Measurements from ENCODE around the gene DNAJB1.
"Not testable (repeated sequence)": the region's sequence is repeated elsewhere in the genome, so short reads cannot be mapped to it uniquely, and the experiment has no call there.

Gene DNAJB1

GRCh38 chr19:14553042-14553938, 35.1 kb upstream of the DNAJB1 start:
- DNase-seq: no peak

- DNase-seq: not testable (repeated sequence)
Observed at GRCh38 chr19:14552006-14552360, 33.8 kb upstream of the DNAJB1 start.

DNA sequence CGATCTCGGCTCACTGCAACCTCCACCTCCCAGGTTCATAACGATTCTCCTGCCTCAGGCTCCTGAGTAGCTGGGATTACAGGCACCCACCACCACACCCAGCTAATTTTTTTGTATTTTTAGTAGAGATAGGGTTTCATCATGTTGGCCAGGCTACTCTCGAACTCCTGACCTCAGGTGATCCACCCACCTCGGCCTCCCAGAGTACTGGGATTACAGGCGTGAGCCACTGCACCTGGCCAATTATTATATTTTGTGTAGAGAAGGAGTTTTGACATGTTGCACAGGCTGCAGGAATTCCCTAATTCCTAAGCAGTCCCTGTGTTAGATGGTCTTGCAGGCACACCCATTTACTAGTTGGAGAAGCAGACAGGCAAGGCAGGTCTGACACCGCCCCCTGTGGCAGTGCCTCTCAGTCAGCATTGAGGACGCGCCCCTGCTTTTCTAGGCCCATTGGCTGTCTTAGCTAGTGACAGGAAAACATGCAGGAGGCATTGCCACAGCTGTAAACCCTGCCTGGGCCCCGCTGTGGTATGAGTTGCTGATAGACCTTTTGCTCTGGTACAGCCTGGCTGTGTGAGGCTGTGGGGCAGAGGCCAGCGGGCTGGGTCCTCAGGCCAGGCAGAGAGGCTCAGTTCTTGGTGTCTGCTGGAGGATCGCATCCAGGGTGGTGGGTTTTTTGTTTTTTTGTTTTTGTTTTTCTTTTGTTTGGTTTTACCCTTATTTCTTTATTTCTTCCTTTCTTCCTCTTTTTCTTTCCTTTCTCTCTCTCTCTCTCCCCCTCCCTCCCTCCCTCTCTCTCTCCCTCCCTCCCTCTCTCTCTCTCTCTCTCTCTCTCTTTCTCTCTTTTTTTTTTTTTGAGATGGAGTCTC, 33.2 kb upstream of the DNAJB1 start:
- DNase-seq: peak in 25 of 56 donors; percentile 8 to 58 (median 25)

DNA sequence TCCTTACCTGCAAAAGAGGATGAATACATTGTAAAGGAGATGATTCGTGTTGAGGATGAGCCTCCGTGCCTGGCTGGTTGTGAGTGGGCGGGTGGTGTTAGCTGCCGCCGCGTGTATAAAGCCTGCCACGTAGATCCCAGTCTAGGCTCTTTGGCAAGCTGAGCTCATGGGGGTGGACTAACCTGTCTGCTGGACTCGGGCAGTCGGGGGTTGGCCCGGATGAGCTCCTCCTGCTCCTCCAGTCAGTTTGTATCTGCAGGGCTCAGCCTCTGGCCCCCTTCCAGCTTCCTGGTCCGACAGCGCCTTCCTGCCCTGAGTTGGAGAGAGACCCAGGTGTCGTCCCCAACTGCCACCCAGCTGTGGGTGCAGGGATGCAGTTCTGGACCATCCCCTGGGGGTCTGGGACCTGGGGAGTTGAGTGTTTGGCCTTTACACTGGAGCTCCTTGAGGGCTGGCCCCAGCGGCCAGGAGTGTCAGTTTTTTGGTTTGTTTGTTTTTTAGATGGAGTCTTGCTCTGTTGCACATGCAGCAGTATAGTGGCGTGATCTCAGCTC, 32.1 kb upstream of the DNAJB1 start:
- DNase-seq: no peak

DNA sequence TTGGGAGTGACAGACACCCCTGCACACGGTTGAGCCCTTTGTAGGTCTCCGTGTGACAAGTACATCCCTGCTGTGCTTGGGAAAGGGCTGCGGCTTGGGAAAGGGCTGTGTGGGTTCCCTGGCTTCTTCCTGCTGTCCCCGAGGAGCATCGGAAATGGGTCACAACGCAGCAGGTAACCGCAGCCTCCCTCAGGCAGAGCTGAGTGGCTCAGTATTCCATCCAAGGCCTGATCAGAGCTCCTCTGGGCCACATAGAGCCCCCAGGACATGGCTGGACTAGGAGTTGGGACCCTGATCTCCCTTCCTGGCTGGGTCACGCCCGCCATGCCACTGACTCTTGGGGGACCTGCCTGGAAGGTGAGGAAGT, 27.5 kb upstream of the DNAJB1 start:
- DNase-seq: no peak

DNA sequence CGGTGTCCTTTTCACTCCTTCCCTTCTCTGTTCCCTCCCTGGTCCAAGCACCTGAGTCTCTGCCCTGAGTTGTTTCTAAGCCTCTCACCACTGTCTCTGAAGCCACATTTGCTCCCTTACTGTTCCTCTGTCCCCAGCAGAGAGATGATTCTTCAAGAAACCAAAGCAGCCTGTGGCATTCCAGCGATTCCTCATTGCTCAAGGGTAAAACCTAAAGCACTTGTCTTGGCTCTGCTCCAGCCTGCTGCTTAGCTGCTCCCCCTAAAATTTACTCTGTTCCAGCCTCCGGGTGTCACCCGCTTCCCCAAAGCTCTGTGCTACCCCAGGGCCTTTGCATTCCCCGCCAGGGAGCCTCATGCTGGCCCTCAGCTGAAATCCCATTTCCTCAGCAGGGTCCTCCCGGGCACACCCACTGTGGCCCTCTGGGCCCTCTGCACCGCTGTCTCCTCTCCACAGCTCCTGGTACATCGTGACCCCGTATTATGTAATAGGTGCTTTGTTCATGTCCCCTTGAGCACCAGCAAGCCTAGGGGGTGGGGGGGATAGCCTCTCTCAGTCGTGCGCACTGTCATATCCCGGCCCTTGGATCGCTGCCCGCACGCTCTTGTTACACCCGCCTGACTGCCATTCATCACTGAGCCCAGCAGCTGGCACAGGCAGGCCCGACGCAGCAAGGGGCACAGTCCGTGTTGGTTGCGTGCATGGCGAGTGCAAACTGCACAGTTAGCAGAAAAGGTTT, 26.9 kb upstream of the DNAJB1 start:
- DNase-seq: peak; percentile 25 to 97 (median 90)

- no peak for DNase-seq
Observed at GRCh38 chr19:14544047-14544446, 25.9 kb upstream of the DNAJB1 start.

- peak in 33 of 56 donors; percentile 13 to 83 (median 48) for DNase-seq
Observed at GRCh38 chr19:14542711-14543328, 24.6 kb upstream of the DNAJB1 start.

- not testable (repeated sequence) for DNase-seq
Observed at GRCh38 chr19:14541979-14542378, 23.8 kb upstream of the DNAJB1 start.

DNA sequence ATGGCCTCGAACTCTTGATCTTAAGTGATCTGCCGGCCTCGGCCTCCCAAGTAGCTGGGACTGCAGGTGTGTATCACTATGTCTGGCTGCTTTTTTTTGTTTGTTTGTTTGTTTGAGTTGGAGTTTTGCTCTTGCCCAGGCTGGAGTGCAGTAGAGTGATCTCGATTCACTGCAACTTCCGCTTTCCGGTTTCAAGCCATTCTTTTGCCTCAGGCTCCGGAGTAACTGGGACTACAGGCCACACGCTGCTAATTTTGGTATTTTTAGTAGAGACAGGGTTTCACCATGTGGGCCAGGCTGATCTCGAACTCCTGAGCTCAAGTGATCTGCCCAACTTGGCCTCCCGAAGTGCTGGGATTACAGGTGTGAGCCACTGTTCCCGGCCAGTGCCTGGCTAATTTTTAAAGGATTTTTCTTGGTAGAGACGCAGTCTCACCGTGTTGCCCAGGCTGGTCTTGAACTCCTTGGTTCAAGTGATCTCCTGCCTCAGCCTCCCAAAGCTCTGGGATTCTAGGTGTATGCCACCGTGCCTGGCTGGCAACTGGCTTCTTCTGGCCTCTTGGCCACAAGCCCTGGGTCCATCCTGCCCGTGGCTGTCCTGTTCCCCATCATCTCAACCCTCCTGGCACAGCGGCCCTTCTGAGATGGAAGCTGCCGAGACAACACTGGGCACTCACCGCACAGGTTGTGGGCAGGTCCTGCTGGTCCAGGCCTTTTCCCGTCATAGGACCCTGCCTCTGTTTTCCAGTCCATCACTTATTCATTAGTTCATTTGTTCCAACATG, 22.7 kb upstream of the DNAJB1 start:
- DNase-seq: no peak

DNA sequence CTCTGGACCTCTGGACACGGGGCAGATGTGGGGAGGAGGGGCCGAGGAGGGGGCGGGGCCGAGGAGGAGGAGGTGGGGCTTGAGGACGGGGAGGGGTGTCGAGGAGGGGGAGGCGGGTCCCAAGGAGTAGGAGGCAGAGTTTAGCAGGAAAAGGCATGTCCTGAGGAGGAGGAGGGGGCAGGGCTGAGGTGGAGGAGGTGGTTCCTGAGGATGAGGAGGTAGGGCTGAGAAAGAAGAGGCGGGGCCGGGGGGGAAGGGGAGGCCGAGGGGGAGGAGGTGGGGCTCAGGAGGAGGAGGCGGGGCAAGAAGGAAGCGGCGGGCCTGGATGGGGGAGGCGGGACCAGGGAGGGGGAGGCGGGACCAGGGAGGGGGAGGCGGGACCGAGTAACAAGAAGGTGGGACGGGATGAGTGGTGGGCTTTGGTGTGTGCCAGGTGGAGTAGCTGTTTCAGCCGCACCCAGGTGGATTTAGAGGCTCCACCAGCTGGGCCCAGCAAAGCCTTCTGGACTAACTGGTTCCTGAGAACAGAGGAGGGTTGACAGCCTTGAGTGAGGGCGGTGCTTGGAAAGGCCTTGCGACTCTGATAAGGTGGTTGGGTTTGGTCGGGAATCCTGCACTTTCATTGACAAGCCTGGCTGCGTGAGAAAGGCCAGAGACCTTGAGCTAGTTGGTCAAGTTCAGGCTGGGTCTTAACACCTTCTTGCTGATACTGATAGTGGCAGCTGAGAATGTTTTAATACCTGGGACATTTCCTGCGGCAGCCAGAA, 18.9 kb upstream of the DNAJB1 start:
- DNase-seq: peak in 10 of 56 donors; percentile 6 to 57 (median 35)

DNA sequence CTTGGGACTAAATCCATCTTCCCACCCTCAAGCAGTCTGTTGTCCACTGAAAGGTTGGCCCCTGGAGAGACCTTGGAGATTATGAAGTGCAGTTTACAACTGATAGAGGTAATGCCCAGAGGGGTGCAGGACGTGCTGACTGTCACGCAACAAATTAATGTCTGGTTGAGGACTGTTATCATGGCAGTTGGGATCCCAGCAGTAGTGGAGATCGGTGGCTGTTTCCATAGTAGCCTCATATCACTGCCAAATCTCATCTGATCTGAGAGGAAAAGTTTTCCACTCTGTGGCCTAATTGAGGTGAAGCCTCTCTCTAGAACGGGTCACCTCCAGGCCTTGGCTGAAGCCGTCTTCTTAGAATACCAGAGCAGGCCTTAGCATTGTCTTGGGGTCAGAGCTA, 15.3 kb upstream of the DNAJB1 start:
- DNase-seq: no peak

DNA sequence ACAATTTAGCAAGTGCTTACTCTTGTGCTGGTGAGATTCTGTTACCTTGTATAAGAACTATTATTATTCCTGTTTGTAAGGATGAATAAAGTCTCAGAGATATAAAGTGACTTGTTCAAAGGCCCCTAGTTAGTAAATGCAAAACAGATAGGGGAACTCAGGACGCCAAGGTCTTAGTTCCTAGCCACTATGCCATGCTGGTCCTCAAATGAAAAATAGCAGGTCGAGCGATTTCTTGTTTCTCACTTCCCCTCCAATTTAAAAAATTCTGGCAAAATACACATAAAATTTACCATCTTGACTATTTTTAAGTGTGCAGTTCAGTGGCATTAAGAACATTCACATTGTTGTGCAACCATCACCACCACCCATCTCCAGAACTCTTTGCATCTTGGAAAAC, 12.3 kb upstream of the DNAJB1 start:
- no peak for DNase-seq

- peak in 5 of 56 donors; percentile 54 to 72 (median 61) for DNase-seq
Observed at GRCh38 chr19:14530005-14530348, 11.8 kb upstream of the DNAJB1 start.

DNA sequence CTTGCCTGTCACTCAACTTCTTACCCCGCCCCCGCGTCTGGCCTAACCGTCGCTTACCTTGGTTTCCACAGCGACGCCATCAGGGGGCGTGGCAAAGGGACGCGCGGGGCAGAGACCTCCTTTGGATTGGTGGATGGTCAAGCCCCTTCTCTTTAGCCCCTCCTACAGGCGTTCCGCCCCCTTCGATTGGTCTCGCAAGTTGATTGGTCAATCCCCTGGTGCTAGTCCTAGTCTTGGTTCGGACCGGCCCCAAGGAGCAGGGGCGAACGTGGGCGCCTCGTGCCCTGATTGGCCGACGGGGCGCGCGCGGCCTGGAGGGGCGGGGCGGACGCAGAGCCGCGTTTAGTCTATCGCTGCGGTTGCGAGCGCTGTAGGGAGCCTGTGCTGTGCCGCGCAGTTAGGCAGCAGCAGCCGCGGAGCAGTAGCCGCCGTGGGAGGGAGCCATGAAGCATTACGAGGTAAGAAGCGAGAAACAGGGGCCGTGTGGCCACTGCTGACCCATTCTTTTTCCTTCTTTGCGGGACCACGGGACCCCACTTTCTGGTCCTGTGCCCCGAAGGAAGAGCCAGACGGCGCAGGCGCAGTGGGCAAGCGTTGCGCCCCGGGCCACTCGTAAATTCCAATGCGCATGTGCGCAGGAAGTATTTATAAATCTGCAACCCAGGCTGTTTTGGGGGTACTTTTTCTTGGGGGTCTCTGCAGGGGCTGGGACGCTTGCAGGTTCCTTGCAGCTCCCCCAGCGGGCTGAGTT, 11.2 kb upstream of the DNAJB1 start, which contains the start of gene TECR:
Gene TECR (plus strand): TSS at position 341 of the 751 bp plus-strand sequence. CDS start 103 bp downstream, at position 444.
- peak; percentile 97 to 100 (median 100) for DNase-seq

DNA sequence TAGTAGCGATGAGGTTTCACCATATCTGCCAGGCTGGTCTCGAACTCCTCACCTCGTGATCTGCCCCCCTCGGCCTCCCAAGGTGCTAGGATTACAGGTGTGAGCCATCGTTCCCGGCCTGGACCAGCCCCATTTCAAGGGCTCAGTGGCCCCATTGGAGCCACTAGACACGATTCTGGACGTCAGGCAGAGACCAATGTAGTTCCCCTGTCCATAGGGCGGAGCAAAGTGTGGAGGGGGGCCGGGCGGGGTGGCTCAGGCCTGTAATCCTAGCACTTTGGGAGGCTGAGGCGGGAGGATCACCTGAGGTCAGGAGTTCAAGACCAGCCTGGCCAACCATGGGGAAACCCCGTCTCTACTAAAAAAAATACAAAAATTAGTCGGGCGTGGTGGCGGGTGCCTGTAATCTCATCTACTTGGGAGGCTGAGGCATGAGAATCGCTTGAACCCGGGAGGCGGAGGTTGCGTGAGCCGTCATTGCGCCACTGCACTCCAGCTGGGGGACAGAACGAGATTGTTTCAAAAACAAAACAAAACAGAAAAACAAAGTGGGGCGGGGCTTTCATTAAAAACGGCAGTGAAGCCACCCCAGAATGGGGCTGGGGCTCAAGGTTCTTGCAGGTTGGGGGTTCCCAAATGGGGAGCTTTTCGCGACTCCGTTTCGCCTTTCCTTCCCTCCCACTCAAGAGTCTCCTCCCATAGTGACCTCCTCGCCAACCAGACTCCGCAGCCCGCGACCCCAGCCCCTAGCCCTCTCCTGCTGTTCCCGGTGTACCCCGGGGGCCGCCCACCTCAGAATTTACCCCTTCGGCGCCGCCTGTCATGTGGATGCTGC, 10.4 kb upstream of the DNAJB1 start:
- no peak for DNase-seq

DNA sequence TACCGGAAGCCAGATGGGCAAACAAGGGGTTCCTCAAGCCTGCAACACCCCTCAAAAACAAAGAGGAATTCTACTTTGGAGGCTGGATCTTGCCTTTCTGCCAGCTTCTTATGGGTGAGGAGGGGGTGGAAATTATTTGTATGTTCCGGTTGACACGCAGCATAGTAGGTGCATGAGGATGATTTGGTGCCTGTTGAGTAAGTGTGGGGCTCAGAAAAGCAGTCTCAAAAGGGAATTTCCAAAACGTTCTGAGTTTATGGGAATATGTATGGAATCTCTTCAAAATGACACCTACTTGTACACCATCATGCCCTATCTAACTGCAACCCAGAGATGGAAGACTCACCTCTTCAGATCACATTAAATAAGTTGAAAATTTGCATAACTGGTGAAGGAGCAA, 8.2 kb upstream of the DNAJB1 start:
- DNase-seq: no peak

Measured in nucleus accumbens (tissue), 56 donors.